ENCODE data around the gene USP40. TPM values are rescaled to one million over a fixed set of nuclear protein-coding genes. Genes with fewer than 3 reads are reported as not detected.
"Not testable (repeated sequence)": the region's sequence is repeated elsewhere in the genome, so short reads cannot be mapped to it uniquely, and the experiment has no call there.

The USP40 gene
- total and polyA plus RNA-seq, 7 experiments from 2014 or later, result 3.9 to 24.3 (median 16.4) TPM

GRCh38 chr2:233602076-233602475, 35.5 kb upstream of the USP40 start:
- CTCF ChIA-PET, result no interaction called here

DNA sequence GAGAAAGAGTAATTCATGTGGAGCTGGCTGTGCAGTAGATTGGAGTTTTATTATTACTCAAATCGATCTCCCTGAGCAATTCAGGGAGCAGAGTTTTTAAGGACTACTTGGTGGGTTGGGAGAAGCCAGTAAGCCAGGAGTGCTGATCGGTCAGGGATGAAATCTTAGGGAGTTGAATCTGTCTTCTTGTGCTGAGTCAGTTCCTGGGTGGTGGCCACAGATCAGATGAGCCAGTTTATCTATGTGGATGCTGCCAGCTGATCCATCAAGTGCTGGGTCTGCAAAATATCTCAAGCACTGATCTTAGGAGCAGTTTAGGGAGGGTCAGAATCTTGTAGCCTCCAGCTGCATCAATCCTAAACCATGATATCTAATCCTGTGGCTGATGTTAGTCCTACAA, 33.8 kb upstream of the USP40 start:
- Mint-ChIP-seq H3K27ac (no peak overlapping the region), H3K36me3 (peaks cover 0 to 5% (median 4%) of the 10 kb centered on the region in 5 donors), H3K4me3 (no peak overlapping the region), H3K9me3 (peaks cover 0 to 12% (median 5%) of the 10 kb centered on the region in 11 donors), H3K4me1 (no peaks in the 10 kb centered on the region), H3K27me3 (peaks cover 13 to 34% (median 19%) of the 10 kb centered on the region in 5 donors)
- ChIA-PET CTCF (no interaction called here), POLR2A (interaction anchor here (0.6 kb wide), 1 partner anchor 116 kb away, joined by 5 read pairs; no protein-coding TSS in a partner anchor)
- no peaks in the 10 kb centered on the region for H3K27me3 ChIP-seq (ENCODE audit: control insufficient read depth in 2 of 2, insufficient read depth in 2 of 2, low read length in 2 of 2)
- intact Hi-C loops (cut with micrococcal nuclease), result no loop called here
- H3K4me3 ChIP-seq (ENCODE audit: low read length), result no peak overlapping the region
- H3K36me3 ChIP-seq (ENCODE audit: control insufficient read depth in 2 of 3, insufficient read depth in 3 of 3, low read length in 3 of 3), result no peaks in the 10 kb centered on the region
- H3K9me3 ChIP-seq (ENCODE audit: control insufficient read depth in 2 of 3, low read length in 3 of 3), result no peaks in the 10 kb centered on the region
- no peaks in the 10 kb centered on the region for H3K4me1 ChIP-seq (ENCODE audit: control insufficient read depth in 2 of 2, insufficient read depth in 2 of 2, low read length in 2 of 2)
- DNase-seq (no peak), ATAC-seq (no peak)
- H3K27ac ChIP-seq (ENCODE audit: low read depth, low read length), result no peak overlapping the region

More at GRCh38 chr2:233602076-233602475, 35.5 kb upstream of the USP40 start:
- no peak overlapping the region for H3K4me3 ChIP-seq (ENCODE audit: low read length)
- Mint-ChIP-seq H3K9me3 (peaks cover 0 to 12% (median 5%) of the 10 kb centered on the region in 11 donors), H3K36me3 (peaks cover 0 to 5% (median 4%) of the 10 kb centered on the region in 5 donors), H3K27me3 (peaks cover 13 to 34% (median 19%) of the 10 kb centered on the region in 5 donors), H3K27ac (no peak overlapping the region), H3K4me3 (no peak overlapping the region), H3K4me1 (no peaks in the 10 kb centered on the region)
- POLR2A ChIA-PET, result no interaction called here
- intact Hi-C loops (cut with micrococcal nuclease), result no loop called here
- H3K9me3 ChIP-seq (ENCODE audit: control insufficient read depth in 2 of 3, low read length in 3 of 3), result no peaks in the 10 kb centered on the region
- H3K36me3 ChIP-seq (ENCODE audit: control insufficient read depth in 2 of 3, insufficient read depth in 3 of 3, low read length in 3 of 3), result no peaks in the 10 kb centered on the region
- no peak overlapping the region for H3K27ac ChIP-seq (ENCODE audit: low read depth, low read length)
- DNase-seq (no peak), ATAC-seq (no peak)
- no peaks in the 10 kb centered on the region for H3K27me3 ChIP-seq (ENCODE audit: control insufficient read depth in 2 of 2, insufficient read depth in 2 of 2, low read length in 2 of 2)
- no peaks in the 10 kb centered on the region for H3K4me1 ChIP-seq (ENCODE audit: control insufficient read depth in 2 of 2, insufficient read depth in 2 of 2, low read length in 2 of 2)

DNA sequence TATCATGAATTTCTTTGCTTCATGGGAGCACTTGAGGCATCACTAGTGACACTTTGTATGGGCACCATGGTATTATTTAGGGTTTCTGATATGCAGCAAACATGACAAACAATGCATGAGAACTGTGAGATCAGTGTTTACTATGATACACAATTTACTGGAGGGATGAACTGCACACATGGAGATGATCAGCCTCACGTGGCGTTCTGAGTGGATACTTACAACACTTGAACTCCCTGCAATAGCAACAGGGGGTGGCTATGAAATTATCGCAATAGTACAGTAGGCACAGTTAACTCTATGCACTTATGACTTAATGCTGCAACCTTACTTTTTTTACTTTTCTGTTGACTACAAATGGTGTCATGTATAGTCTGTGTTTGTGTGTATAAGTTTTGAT, 32.4 kb upstream of the USP40 start:
- Histone ChIP-seq H3K4me3 (ENCODE audit: low read length) (no peak overlapping the region), H3K27ac (ENCODE audit: low read depth, low read length) (no peak overlapping the region), H3K9me3 (ENCODE audit: control insufficient read depth in 2 of 3, low read length in 3 of 3) (no peaks in the 10 kb centered on the region), H3K27me3 (ENCODE audit: control insufficient read depth in 2 of 2, insufficient read depth in 2 of 2, low read length in 2 of 2) (no peaks in the 10 kb centered on the region), H3K4me1 (ENCODE audit: control insufficient read depth in 2 of 2, insufficient read depth in 2 of 2, low read length in 2 of 2) (no peaks in the 10 kb centered on the region), H3K36me3 (ENCODE audit: control insufficient read depth in 2 of 3, insufficient read depth in 3 of 3, low read length in 3 of 3) (no peaks in the 10 kb centered on the region)
- intact Hi-C loops (cut with micrococcal nuclease), result no loop called here
- H3K9me3 Mint-ChIP-seq, result peaks cover 0 to 12% (median 4%) of the 10 kb centered on the region in 11 donors
- no peak for DNase-seq
- H3K4me1 Mint-ChIP-seq, result no peaks in the 10 kb centered on the region
- no peak for ATAC-seq
- ChIA-PET POLR2A (no interaction called here), CTCF (no interaction called here)
- H3K27me3 Mint-ChIP-seq, result peaks cover 13 to 34% (median 26%) of the 10 kb centered on the region in 5 donors
- H3K27ac Mint-ChIP-seq, result no peak overlapping the region
- no peak overlapping the region for H3K4me3 Mint-ChIP-seq
- peaks cover 0 to 5% (median 4%) of the 10 kb centered on the region in 5 donors for H3K36me3 Mint-ChIP-seq

DNA sequence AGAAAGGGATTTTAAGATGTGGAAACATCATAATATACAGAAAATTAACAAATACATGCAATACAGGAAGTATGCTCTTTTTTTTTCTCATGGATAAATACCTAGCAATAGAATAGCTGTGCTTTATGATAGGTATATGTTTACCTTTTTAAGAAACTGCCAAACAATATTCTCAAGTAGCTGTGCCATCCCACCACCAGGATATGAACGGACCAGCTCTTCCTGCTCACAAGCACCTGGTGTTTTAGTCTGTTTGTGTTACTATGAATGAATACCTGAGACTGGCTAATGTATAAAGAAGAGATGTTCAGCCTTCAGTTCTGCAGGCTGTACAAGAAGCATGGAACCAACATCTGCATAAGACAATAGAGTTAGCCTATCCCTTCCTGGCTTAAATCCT, 30.9 kb upstream of the USP40 start:
- no peaks in the 10 kb centered on the region for H3K9me3 ChIP-seq (ENCODE audit: control insufficient read depth in 2 of 3, low read length in 3 of 3)
- H3K36me3 ChIP-seq (ENCODE audit: control insufficient read depth in 2 of 3, insufficient read depth in 3 of 3, low read length in 3 of 3), result no peaks in the 10 kb centered on the region
- DNase-seq (no peak), ATAC-seq (no peak)
- H3K9me3 Mint-ChIP-seq, result peaks cover 0 to 5% (median 2%) of the 10 kb centered on the region in 11 donors
- ChIA-PET CTCF (no interaction called here), POLR2A (no interaction called here)
- H3K36me3 Mint-ChIP-seq, result peaks cover 0 to 2% (median under 1%) of the 10 kb centered on the region in 5 donors
- H3K4me1 Mint-ChIP-seq, result no peaks in the 10 kb centered on the region
- no peak overlapping the region for H3K4me3 ChIP-seq (ENCODE audit: low read length)
- H3K27me3 ChIP-seq (ENCODE audit: control insufficient read depth in 2 of 2, insufficient read depth in 2 of 2, low read length in 2 of 2), result no peaks in the 10 kb centered on the region
- no peak overlapping the region for H3K27ac Mint-ChIP-seq
- no peaks in the 10 kb centered on the region for H3K4me1 ChIP-seq (ENCODE audit: control insufficient read depth in 2 of 2, insufficient read depth in 2 of 2, low read length in 2 of 2)
- peaks cover 12 to 34% (median 23%) of the 10 kb centered on the region in 5 donors for H3K27me3 Mint-ChIP-seq
- H3K27ac ChIP-seq (ENCODE audit: low read depth, low read length), result no peak overlapping the region
- no peak overlapping the region for H3K4me3 Mint-ChIP-seq
- intact Hi-C loops (cut with micrococcal nuclease), result no loop called here

- ATAC-seq (no peak), DNase-seq (no peak)
- POLR2A ChIA-PET, result no interaction called here
- Mint-ChIP-seq H3K27ac (no peak overlapping the region), H3K4me3 (no peak overlapping the region), H3K27me3 (peaks cover 0 to 23% (median 13%) of the 10 kb centered on the region in 5 donors), H3K9me3 (no peaks in the 10 kb centered on the region), H3K4me1 (no peaks in the 10 kb centered on the region), H3K36me3 (no peaks in the 10 kb centered on the region)
- H3K9me3 ChIP-seq (ENCODE audit: control insufficient read depth in 2 of 3, low read length in 3 of 3), result no peaks in the 10 kb centered on the region
- H3K27me3 ChIP-seq (ENCODE audit: control insufficient read depth in 2 of 2, insufficient read depth in 2 of 2, low read length in 2 of 2), result no peaks in the 10 kb centered on the region
- no peak overlapping the region for H3K4me3 ChIP-seq (ENCODE audit: low read length)
- CTCF ChIA-PET, result interaction anchor here (0.6 kb wide), 1 partner anchor 1314 kb away, joined by 4 read pairs; no protein-coding TSS in a partner anchor
- no peak overlapping the region for H3K27ac ChIP-seq (ENCODE audit: low read depth, low read length)
- intact Hi-C loops (cut with micrococcal nuclease), result no loop called here
- H3K4me1 ChIP-seq (ENCODE audit: control insufficient read depth in 2 of 2, insufficient read depth in 2 of 2, low read length in 2 of 2), result no peaks in the 10 kb centered on the region
- H3K36me3 ChIP-seq (ENCODE audit: control insufficient read depth in 2 of 3, insufficient read depth in 3 of 3, low read length in 3 of 3), result no peaks in the 10 kb centered on the region
Measured at GRCh38 chr2:233593201-233593600, 26.6 kb upstream of the USP40 start.

- H3K27ac Mint-ChIP-seq; POLR2A ChIA-PET; H3K9me3 ChIP-seq (ENCODE audit: control insufficient read depth in 2 of 3, low read length in 3 of 3); H3K4me1 Mint-ChIP-seq; ATAC-seq; DNase-seq; intact Hi-C loops (cut with micrococcal nuclease); H3K9me3 Mint-ChIP-seq; H3K36me3 Mint-ChIP-seq; H3K4me3 Mint-ChIP-seq; H3K36me3 ChIP-seq (ENCODE audit: control insufficient read depth in 2 of 3, insufficient read depth in 3 of 3, low read length in 3 of 3); H3K27ac ChIP-seq (ENCODE audit: low read depth, low read length); H3K4me1 ChIP-seq (ENCODE audit: control insufficient read depth in 2 of 2, insufficient read depth in 2 of 2, low read length in 2 of 2); H3K4me3 ChIP-seq (ENCODE audit: low read length); H3K27me3 ChIP-seq (ENCODE audit: control insufficient read depth in 2 of 2, insufficient read depth in 2 of 2, low read length in 2 of 2): not testable (repeated sequence)
- CTCF ChIA-PET, result interaction anchor here (0.6 kb wide), 1 partner anchor 1315 kb away, joined by 4 read pairs; no protein-coding TSS in a partner anchor
- H3K27me3 Mint-ChIP-seq, result peaks cover 0 to 22% (median 13%) of the 10 kb centered on the region in 5 donors
Measured at GRCh38 chr2:233592706-233593105, 26.1 kb upstream of the USP40 start.

- H3K9me3 Mint-ChIP-seq, result peaks cover 0 to 1% (median 0%) of the 10 kb centered on the region in 11 donors
- peaks cover 11 to 33% (median 27%) of the 10 kb centered on the region in 5 donors for H3K27me3 Mint-ChIP-seq
- H3K4me3 Mint-ChIP-seq, result no peak overlapping the region
- Histone ChIP-seq H3K36me3 (ENCODE audit: control insufficient read depth in 2 of 3, insufficient read depth in 3 of 3, low read length in 3 of 3) (no peaks in the 10 kb centered on the region), H3K27ac (ENCODE audit: low read depth, low read length) (no peak overlapping the region), H3K4me3 (ENCODE audit: low read length) (no peak overlapping the region), H3K4me1 (ENCODE audit: control insufficient read depth in 2 of 2, insufficient read depth in 2 of 2, low read length in 2 of 2) (no peaks in the 10 kb centered on the region), H3K27me3 (ENCODE audit: control insufficient read depth in 2 of 2, insufficient read depth in 2 of 2, low read length in 2 of 2) (no peaks in the 10 kb centered on the region), H3K9me3 (ENCODE audit: control insufficient read depth in 2 of 3, low read length in 3 of 3) (no peaks in the 10 kb centered on the region)
- intact Hi-C loops (cut with micrococcal nuclease), result no loop called here
- POLR2A ChIA-PET, result no interaction called here
- CTCF ChIA-PET, result no interaction called here
- DNase-seq (no peak), ATAC-seq (no peak)
- H3K36me3 Mint-ChIP-seq, result peaks cover 0 to 3% (median 0%) of the 10 kb centered on the region in 5 donors
- H3K4me1 Mint-ChIP-seq, result peaks cover 0 to 1% (median 0%) of the 10 kb centered on the region in 7 donors
- H3K27ac Mint-ChIP-seq, result no peak overlapping the region
Measured at GRCh38 chr2:233588400-233588799, 21.8 kb upstream of the USP40 start.

Data from naive thymus-derived CD4-positive, alpha-beta T cell (primary cell).